HuH-7.5 (cell line): Measurements from ENCODE around the gene ANXA3.

Experiments used
- DNase-seq: peaks from one replicate; pipeline ENCODE4 v3.0.0; 2011; ENCODE audit warnings: low spot score

ANXA3 gene

DNA sequence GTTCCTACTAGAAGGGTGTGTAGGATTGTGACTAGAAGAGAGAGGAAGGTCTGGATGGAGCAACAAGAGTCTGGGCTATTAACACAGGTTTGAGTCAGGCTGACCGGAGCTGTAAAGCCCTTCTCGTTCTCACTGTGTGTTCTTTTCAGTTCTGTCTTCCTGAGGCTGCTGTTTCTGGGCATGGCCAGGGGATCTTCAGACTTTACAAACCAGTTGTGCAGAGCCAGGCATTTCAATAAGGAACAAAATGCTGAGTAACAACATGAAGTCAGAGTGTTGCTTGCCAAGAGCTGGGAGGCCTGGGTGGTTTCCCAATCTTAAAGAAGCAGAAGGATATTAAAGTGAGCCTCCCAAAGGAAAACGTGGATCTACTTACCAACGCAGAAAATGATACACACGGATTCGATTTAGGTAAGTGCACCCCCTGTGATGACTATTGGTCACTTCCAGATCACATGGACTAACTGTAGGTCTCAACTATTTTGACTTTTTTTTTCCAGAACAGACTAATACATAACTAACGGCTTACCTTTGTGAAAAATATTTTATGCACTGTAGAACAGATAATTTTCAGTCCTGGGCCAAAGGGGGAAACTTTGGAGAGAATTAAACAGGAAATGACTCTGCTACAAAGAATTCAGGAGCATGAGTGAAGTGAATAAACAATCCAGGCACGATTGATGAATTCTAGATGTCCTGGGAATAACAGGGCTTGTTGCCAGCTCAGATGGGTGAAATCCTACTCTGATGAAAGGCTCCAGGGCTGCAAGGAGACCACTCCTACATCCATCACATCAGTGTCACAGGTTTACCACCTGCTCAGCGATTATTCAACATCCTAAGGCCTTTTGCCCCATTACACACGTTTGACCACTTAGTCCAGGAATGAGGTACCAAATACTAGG, 94.5 kb downstream of the ANXA3 start:
- no peak for DNase-seq

DNA sequence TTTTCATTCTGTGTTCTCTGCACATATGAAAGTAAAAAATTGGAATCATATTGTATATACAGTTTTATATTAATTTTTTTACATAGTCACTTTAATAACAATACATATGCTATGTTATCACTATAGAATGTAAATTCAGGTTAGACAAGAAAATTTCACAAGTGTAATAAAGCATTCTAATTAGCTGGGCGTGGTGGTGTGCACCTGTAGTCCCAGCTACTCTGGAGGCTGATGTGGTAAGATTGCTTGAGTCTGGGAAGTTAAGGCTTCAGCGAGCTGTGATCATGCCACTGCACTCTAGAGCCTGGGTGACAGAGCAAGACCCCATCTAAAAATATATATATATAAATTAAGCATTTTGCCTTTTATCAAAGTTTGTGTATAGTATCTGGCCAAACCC, 95.7 kb downstream of the ANXA3 start:
- DNase-seq, result no peak

DNA sequence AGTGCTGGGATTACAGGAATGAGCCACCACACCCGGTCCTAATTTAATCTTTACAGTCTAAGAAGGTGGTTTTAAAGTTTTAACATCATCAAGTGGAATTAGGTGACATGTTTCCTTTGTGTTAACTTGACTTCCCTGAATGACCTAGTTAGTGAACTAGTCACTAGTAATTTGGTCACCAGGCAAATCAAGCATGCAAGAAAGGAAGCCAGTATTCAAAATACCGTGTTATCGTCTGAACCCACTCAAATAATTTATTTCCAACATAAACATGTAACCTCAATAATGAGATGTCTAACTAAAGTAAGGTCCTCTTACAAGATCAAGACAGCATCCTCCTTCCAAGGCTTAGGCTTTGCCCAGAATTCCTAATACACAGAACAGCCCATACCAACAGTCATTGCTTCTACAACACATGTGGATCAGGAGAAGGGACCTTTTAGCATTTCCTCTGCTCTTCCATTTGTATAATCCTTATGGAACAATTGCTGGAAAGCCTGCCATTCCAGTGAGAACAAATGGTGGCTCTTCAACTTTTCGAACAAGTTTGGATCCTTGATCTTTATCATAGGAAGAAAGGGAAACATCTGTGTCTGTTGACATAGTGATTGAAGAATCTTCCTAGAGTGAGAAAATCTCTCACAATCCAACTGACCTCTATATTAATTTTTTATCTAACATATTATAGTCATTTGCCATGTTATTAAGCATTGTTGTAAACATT, 97.2 kb downstream of the ANXA3 start:
- DNase-seq, result no peak

DNA sequence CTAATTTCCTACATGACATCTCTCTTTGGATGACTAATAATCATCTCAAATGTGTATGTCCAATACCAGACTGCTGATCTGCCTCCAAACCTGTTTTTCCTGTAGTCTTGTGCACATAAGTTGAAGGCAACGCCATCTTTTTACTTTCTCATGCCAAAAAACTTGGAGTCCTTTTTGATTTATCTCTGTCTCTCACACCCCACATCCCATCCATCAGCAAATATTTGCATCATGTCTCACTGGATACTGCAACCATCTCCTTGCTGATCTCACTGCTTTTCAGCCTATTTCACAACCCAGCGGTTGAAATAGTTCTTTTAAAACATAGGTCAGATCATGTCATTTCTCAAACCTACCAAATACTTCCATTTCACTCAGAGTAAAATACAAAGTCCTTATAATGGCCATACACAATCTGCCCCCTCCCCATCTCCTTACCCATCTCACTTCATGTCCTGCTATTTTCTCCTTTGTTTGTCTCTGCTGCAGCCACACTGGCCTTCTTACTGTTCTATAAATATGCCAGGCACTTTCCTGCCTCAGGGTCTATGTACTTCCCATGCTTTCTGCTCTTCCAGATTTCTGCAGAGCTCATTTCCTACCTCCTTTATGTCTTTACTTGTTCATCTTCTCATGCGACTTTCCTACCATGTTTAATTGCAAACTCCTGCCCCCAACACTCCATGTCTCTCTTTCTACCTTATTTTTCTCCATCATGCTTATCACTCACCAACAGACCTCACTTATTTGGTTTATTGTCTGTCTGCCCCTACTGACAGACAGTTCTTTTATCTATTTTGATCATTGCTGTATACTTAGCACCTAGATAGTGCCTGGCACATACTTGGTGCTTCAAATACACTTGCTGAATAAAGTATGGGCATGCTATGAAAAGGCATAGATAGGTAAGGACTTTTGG, 98.8 kb downstream of the ANXA3 start:
- no peak for DNase-seq

DNA sequence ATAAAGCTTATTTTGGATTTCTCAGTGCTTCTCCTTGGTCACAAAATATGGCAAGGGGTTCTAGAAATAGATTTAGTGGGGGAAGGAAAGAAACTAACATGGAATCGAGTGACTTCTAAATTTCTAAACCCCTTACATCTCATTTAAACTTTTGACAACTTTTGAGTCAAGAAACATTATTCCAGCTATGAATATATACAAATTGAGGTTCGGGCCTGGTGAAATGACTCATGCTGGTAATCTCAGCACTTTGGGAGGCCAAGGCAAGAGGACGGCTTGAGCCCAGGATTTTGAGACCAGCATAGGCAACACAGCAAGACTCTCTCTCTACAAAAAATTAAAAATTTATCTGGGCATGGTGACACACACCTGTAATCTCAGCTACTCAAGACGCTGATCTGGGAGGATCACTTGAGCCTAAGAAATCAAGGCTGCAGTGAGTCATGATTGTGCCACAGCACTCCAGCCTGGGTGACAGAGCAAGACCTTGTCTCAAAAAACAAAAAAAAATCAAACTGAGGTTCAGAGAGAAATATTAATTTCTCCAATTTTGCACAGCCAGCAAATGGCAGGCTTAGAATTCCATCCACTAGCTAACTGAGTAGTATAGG, 99.8 kb downstream of the ANXA3 start:
- no peak for DNase-seq

DNA sequence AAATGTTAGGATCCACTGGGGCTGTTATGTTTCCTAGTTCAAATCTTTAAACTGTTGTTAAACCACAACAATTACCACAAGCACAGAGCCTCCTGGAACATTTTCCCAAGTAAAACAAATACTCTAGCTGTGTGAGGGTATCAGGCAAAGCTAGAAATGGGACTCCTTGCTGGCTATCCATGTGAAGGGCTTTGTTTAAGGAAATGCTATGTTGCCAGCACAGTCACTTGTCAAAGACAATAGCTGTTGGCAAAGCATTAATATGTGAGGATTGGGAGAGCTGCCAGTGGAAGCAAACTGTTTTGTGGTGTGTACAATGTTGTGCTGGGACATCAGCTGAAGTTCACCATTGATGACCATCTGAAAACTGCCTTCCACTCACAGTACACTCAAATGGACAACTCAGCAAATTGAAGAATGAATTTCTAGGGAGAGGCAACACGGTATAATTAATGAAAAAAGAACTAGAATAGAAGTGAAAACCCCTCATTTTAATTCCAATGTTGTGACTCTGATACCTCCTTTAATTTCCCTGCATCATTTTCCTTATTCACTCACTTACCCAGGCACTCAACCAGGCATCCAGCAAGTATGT, 100.8 kb downstream of the ANXA3 start:
- no peak for DNase-seq

DNA sequence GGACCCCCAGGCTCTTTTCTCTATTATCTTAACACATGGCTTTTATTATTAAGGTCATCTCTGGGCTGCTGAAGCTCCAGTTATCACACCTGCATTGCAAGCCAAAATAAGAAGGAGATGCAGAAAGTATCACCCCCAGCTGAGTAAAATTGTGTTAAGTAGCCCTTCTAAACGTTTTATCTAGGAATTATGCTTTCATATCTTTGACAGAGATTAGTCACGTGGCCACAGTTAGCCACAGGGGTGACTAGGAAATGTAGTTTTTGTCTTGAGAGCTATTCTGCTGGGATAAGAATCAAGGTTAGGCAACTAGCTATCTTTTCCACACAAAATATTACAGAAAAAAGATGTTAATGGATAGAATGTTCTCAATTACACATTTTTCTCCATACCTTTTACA, 102.1 kb downstream of the ANXA3 start:
- no peak for DNase-seq

DNA sequence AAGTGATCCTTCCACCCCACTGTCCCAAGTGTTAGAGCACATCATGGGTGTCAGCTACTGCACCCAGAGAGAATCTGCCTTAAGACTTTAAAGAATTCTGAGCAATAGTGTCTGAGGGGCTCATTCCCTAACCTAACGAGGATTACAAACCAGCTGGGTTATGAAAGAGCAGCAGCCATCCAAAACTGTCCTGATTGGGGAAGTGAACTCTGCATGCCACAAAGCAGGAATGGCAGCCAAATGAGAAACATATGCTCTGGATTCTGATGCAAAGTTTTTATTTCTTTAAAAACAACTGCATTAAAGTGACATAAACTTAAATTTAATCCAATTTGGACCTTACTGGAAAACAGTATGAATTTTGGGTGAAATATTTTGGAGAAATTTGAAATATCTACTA, 103.2 kb downstream of the ANXA3 start:
- no peak for DNase-seq

DNA sequence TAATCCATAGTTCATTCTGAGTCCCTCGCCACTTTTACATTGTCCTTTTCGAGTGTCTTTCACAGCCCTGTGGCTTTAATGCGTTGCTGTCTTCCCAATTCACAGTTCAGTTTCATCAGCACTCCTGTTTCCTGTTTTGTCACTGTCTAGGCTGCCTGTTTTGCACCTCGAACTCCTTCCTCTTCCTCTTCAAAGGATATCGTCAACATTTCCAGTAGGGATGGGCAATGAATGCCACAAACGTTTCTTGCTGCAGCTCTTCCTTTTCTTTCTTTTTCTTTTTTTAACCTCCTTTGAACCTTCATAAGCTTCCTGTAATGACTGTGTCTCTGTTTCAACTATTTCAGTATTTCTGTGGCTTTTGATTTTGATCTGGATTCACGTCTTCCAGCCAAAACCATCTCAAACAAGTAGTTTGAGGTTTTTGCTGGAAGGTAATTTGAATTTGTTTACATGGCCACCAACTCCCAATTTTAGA, 105.4 kb downstream of the ANXA3 start:
- DNase-seq, result no peak

DNA sequence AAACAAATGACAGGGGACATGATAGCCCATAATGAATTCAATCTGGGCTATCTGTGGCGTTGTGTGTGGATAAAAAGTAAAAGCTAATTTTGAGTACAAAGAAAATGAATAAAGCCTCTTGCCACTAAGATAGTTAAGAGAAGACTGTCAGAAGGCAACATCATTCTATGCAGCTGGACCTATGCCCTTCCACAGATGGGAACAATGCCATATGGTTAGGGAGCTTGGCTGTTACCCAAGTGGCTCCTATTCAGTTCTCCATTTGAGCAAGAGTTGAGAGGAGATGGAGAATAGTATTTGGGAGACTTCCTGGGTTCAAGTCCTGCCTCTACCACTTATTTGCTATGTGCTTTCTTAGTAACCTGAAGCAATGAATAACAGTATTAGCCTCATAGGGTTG, 107.7 kb downstream of the ANXA3 start:
- no peak for DNase-seq

DNA sequence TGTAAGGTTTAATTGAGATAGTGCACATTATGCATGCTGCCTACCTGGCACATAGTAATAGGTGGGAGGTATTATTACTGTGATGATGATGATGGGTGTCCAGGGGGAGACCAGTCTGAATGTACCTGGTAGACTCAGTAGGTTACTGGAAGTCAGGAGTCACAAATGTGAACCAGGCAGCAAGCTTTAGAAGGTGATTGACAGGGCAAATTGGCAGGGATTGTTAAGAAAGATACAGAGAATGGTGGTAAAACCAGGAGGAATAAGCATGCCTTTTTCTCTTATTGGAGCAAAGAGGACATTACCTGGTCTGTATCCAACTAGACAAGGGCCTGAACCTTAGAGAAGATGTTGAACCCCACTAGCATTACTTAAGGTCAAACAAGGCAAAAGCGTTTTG, 108.1 kb downstream of the ANXA3 start:
- no peak for DNase-seq
